K562 (cell line): ENCODE measurements around the gene KRTCAP2. TPM values are rescaled to one million over a fixed set of nuclear protein-coding genes. Genes with fewer than 3 reads are reported as not detected.

Source experiments
- DACH1 ChIP-seq: fragments of 450-650 bp; IDR thresholded peaks from 2 replicates; pipeline ENCODE4 v1.6.1; 2018; ENCODE audit not compliant: partially characterized antibody
- HMG20A ChIP-seq: fragments of 450-650 bp; formaldehyde crosslinking; conservative IDR thresholded peaks from 2 replicates; pipeline ENCODE4 v1.4.0; 2020; ENCODE audit warnings: mild to moderate bottlenecking, mixed read lengths
- HMGN3 ChIP-seq: IDR thresholded peaks from 2 replicates; pipeline ENCODE4 v1.6.1; 2011; ENCODE audit warnings: borderline replicate concordance, low read depth, mild to moderate bottlenecking, mixed read lengths, low read length; ENCODE audit not compliant: insufficient read length; ENCODE audit errors: extremely low read depth
- MCM5 ChIP-seq: fragments of 450-650 bp; IDR thresholded peaks from 2 replicates; pipeline ENCODE4 v1.6.1; 2016; ENCODE audit warnings: low read depth
- NCOA2 ChIP-seq, 2 experiments: fragments of 450-650 bp; IDR thresholded peaks; 2 replicates each; pipeline ENCODE4 v1.6.1; 2018; ENCODE audit warnings: mild to moderate bottlenecking in 2 of 2, moderate library complexity in 1 of 2; ENCODE audit not compliant: partially characterized antibody in 2 of 2
- NCOA4 ChIP-seq: fragments of 450-650 bp; IDR thresholded peaks from 2 replicates; pipeline ENCODE4 v1.6.1; 2018; ENCODE audit warnings: mild to moderate bottlenecking; ENCODE audit not compliant: partially characterized antibody
- OTX1 ChIP-seq: fragments of 450-650 bp; formaldehyde crosslinking; IDR thresholded peaks from 2 replicates; pipeline ENCODE4 v1.4.0; 2022; ENCODE audit warnings: mild to moderate bottlenecking
- PHB2 ChIP-seq: fragments of 450-650 bp; IDR thresholded peaks from 2 replicates; pipeline ENCODE4 v1.6.1; 2017; ENCODE audit warnings: low read depth
- POLR2H ChIP-seq: IDR thresholded peaks from 2 replicates; pipeline ENCODE4 v1.6.1; 2016; ENCODE audit warnings: missing genetic modification characterization, low read depth, mild to moderate bottlenecking, control low read depth, missing compliant biosample characterization, moderate library complexity
- PTTG1 ChIP-seq: fragments of 450-650 bp; IDR thresholded peaks from 2 replicates; pipeline ENCODE4 v1.6.1; 2016; ENCODE audit warnings: low read depth, mild to moderate bottlenecking, missing genetic modification characterization, missing compliant biosample characterization
- RB1 ChIP-seq: fragments of 450-650 bp; IDR thresholded peaks from 2 replicates; pipeline ENCODE4 v1.6.1; 2017; ENCODE audit warnings: low read depth, mild to moderate bottlenecking
- RFX7 ChIP-seq: fragments of 250-450 bp; sonication (Bioruptor Pico); IDR thresholded peaks from 2 replicates; pipeline ENCODE4 v1.5.1; 2021; ENCODE audit warnings: mild to moderate bottlenecking
- RNF2 ChIP-seq: sonication (generic); IDR thresholded peaks from 2 replicates; pipeline ENCODE4 v1.6.1; 2016
- SIRT6 ChIP-seq: IDR thresholded peaks from one replicate; pipeline ENCODE4 v1.6.1; 2012; ENCODE audit warnings: low read depth, mild to moderate bottlenecking, control low read depth, inconsistent platforms, low read length, moderate library complexity
- SMARCA4 ChIP-seq: fragments of 450-650 bp; IDR thresholded peaks from 2 replicates; pipeline ENCODE4 v1.6.1; 2016
- TAF7 ChIP-seq: fragments of 450-650 bp; IDR thresholded peaks from 2 replicates; pipeline ENCODE4 v1.6.1; 2016; ENCODE audit warnings: missing genetic modification characterization, missing compliant biosample characterization
- TSC22D4 ChIP-seq: fragments of 450-650 bp; IDR thresholded peaks from 2 replicates; pipeline ENCODE4 v1.6.1; 2016; ENCODE audit warnings: missing genetic modification characterization, missing biosample characterization, control low read depth
- ZFP36 ChIP-seq: fragments of 150-350 bp; IDR thresholded peaks from 2 replicates; pipeline ENCODE4 v1.6.1; 2018; ENCODE audit warnings: low read length, low read depth; ENCODE audit not compliant: partially characterized antibody
- ZNF316 ChIP-seq: fragments of 450-650 bp; IDR thresholded peaks from 2 replicates; pipeline ENCODE4 v1.6.1; 2016
- ZNF512 ChIP-seq: IDR thresholded peaks from 2 replicates; pipeline ENCODE4 v1.6.1; 2016; ENCODE audit warnings: missing genetic modification characterization, missing compliant biosample characterization
- ZNF77 ChIP-seq: fragments of 250-450 bp; sonication (Bioruptor Pico); IDR thresholded peaks from 2 replicates; pipeline ENCODE4 v1.5.0; 2020
- polyA plus RNA-seq, 8 experiments: library from polyadenylated mRNA; depleted of rRNA in 4 of 8; stranded (reverse) in 5 of 8; unstranded in 3 of 8; fragments of >200 nt; fragmentation: Nextera tagmentation in 2 of 8; fragmentation: Illumina TruSeq in 1 of 8; extraction: Ambion mirVana in 2 of 8; extraction: Trizol in 1 of 8; gene quantifications; 2 replicates each; pipeline versions ENCODE4 v1.2.1 to v1.2.3, GENCODE V29; 2011 to 2014; ENCODE audit warnings: inconsistent platforms in 1 of 8, missing spikeins in 1 of 8
- total RNA-seq, 7 experiments: library from RNA; depleted of rRNA in 6 of 7; stranded (reverse); fragments of >200 nt in 6 of 7; fragmentation: Illumina TruSeq in 2 of 7; extraction: Trizol in 2 of 7; gene quantifications; 2 replicates each; pipeline versions ENCODE4 v1.2.1 to v1.2.3, GENCODE V29; 2011 to 2021; ENCODE audit warnings: low replicate concordance in 1 of 7
- TF ChIP-seq, protein P1 (sequence below): fragments of 450-650 bp; IDR thresholded peaks from 2 replicates; pipeline ENCODE4 v1.6.1; 2016; ENCODE audit warnings: borderline replicate concordance
- TF ChIP-seq, protein P2 (sequence below): fragments of 450-650 bp; IDR thresholded peaks from 2 replicates; pipeline ENCODE4 v1.6.1; 2016
- TF ChIP-seq, protein P3 (sequence below): sonication (generic); formaldehyde crosslinking; IDR thresholded peaks from 2 replicates; pipeline ENCODE4 v1.8.0; 2022; ENCODE audit warnings: missing genetic modification reagents, mild to moderate bottlenecking, borderline replicate concordance
- TF ChIP-seq, protein P4 (sequence below): IDR thresholded peaks from 2 replicates; pipeline ENCODE4 v1.6.1; 2011; ENCODE audit not compliant: insufficient read length; ENCODE audit errors: extremely low read depth

The KRTCAP2 gene
- total and polyA plus RNA-seq, 9 of the 15 experiments (the other 6 are each of a cell fraction or from before 2014, with no cell fraction given): 126 to 436 (median 244) TPM

GRCh38 chr1:155193275-155193990, 20.3 kb upstream of the KRTCAP2 start (continued):
- TF ChIP-seq MCM5: no peak
- TF ChIP-seq, protein P1, sequence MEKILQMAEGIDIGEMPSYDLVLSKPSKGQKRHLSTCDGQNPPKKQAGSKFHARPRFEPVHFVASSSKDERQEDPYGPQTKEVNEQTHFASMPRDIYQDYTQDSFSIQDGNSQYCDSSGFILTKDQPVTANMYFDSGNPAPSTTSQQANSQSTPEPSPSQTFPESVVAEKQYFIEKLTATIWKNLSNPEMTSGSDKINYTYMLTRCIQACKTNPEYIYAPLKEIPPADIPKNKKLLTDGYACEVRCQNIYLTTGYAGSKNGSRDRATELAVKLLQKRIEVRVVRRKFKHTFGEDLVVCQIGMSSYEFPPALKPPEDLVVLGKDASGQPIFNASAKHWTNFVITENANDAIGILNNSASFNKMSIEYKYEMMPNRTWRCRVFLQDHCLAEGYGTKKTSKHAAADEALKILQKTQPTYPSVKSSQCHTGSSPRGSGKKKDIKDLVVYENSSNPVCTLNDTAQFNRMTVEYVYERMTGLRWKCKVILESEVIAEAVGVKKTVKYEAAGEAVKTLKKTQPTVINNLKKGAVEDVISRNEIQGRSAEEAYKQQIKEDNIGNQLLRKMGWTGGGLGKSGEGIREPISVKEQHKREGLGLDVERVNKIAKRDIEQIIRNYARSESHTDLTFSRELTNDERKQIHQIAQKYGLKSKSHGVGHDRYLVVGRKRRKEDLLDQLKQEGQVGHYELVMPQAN: no peak; the same call in 1 of the 2 replicates
- TF ChIP-seq PHB2: no peak; the same call in 1 of the 2 replicates
- TF ChIP-seq, protein P2, sequence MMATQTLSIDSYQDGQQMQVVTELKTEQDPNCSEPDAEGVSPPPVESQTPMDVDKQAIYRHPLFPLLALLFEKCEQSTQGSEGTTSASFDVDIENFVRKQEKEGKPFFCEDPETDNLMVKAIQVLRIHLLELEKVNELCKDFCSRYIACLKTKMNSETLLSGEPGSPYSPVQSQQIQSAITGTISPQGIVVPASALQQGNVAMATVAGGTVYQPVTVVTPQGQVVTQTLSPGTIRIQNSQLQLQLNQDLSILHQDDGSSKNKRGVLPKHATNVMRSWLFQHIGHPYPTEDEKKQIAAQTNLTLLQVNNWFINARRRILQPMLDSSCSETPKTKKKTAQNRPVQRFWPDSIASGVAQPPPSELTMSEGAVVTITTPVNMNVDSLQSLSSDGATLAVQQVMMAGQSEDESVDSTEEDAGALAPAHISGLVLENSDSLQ: no peak
- TF ChIP-seq ZNF77 (CRISPR knock-in tag): no peak
- no peak for TF ChIP-seq SIRT6
- peak; percentile 64 for TF ChIP-seq HMGN3
- TF ChIP-seq NCOA2 (IDR thresholded peaks at IDR 0.05; ENCODE audit: partially characterized antibody in 2 of 2): no peak
- TF ChIP-seq ZNF316: 0 out of 2 replicates have a peak, but pooled peaks have one; percentile 2
- no peak for TF ChIP-seq DACH1
- TF ChIP-seq RFX7 (CRISPR knock-in tag): no peak
- TF ChIP-seq OTX1: no peak
- TF ChIP-seq SMARCA4: peak; percentile 66; the same call in 1 of the 2 replicates
- TF ChIP-seq TAF7 (tag): peak; percentile 41
- TF ChIP-seq, protein P3, sequence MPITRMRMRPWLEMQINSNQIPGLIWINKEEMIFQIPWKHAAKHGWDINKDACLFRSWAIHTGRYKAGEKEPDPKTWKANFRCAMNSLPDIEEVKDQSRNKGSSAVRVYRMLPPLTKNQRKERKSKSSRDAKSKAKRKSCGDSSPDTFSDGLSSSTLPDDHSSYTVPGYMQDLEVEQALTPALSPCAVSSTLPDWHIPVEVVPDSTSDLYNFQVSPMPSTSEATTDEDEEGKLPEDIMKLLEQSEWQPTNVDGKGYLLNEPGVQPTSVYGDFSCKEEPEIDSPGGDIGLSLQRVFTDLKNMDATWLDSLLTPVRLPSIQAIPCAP: no peak
- TF ChIP-seq NCOA4: no peak
- TF ChIP-seq, protein P4, sequence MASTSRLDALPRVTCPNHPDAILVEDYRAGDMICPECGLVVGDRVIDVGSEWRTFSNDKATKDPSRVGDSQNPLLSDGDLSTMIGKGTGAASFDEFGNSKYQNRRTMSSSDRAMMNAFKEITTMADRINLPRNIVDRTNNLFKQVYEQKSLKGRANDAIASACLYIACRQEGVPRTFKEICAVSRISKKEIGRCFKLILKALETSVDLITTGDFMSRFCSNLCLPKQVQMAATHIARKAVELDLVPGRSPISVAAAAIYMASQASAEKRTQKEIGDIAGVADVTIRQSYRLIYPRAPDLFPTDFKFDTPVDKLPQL: no peak
- no peak for TF ChIP-seq RNF2
- peak; percentile 73 for TF ChIP-seq RB1
- TF ChIP-seq ZNF512 (tag): no peak
- no peak for TF ChIP-seq ZFP36
- TF ChIP-seq PTTG1: no peak
- TF ChIP-seq TSC22D4: no peak
- TF ChIP-seq HMG20A (CRISPR knock-in tag): no peak
- TF ChIP-seq POLR2H (tag): peak; percentile 70
